CD8-positive, alpha-beta memory T cell (primary cell): Measurements from ENCODE around the gene KCTD3. TPM values are rescaled to one million over a fixed set of nuclear protein-coding genes. Genes with fewer than 3 reads are reported as not detected.

Experiments
- CTCF ChIA-PET: fragments of 350-600 bp; sonication (Branson Sonifier 250); formaldehyde crosslinking; loops from one replicate; lab custom pipeline; 2021; ENCODE audit warnings: antibody characterized with exemption; lab: Charles Lee
- POLR2A ChIA-PET: fragments of 350-600 bp; sonication (Branson Sonifier 250); formaldehyde crosslinking; loops from one replicate; lab custom pipeline; 2021; ENCODE audit warnings: antibody characterized with exemption; lab: Charles Lee
- DNase-seq, 5 donors: peaks; one replicate each; pipeline versions ENCODE4 v3.0.0 to v3.0.0-alpha.2; 2020 to 2022; ENCODE audit warnings: mixed read lengths in 1 of 5
- H3K27ac ChIP-seq: one replicate; pipeline ENCODE4 v1.7.0; 2013; ENCODE audit warnings: low read depth, mild to moderate bottlenecking, low read length, moderate library complexity
- H3K27me3 ChIP-seq: 2 replicates; pipeline ENCODE4 v1.7.0; 2013; ENCODE audit warnings: low read length, mild to moderate bottlenecking; ENCODE audit not compliant: insufficient read depth, poor library complexity, severe bottlenecking
- H3K36me3 ChIP-seq: 2 replicates; pipeline ENCODE4 v1.7.0; 2013; ENCODE audit warnings: mild to moderate bottlenecking, low read length, moderate library complexity; ENCODE audit not compliant: insufficient read depth
- H3K4me1 ChIP-seq: 2 replicates; pipeline ENCODE4 v1.7.0; 2013; ENCODE audit warnings: mild to moderate bottlenecking, low read length, moderate library complexity; ENCODE audit not compliant: insufficient read depth
- H3K4me3 ChIP-seq: 2 replicates; pipeline ENCODE4 v1.7.0; 2013; ENCODE audit warnings: mild to moderate bottlenecking, low read length
- H3K9me3 ChIP-seq: 2 replicates; pipeline ENCODE4 v1.7.0; 2013; ENCODE audit warnings: mild to moderate bottlenecking, low read length
- H3K27ac Mint-ChIP-seq, 8 donors: one replicate each; pipeline ENCODE4 v1.8.0; 2020 to 2021; ENCODE audit warnings: mixed read lengths in 8 of 8, mild to moderate bottlenecking in 6 of 8, inconsistent platforms in 3 of 8, moderate library complexity in 3 of 8
- H3K27me3 Mint-ChIP-seq, 2 donors: one replicate each; pipeline ENCODE4 v1.8.0; 2020 to 2021; ENCODE audit warnings: mixed read lengths in 2 of 2, mild to moderate bottlenecking in 1 of 2, moderate library complexity in 1 of 2
- H3K36me3 Mint-ChIP-seq, 3 donors: one replicate each; pipeline ENCODE4 v1.8.0; 2020 to 2021; ENCODE audit warnings: mixed read lengths in 3 of 3, inconsistent platforms in 1 of 3, mild to moderate bottlenecking in 1 of 3
- H3K4me1 Mint-ChIP-seq, 3 donors: one replicate each; pipeline ENCODE4 v1.8.0; 2020 to 2021; ENCODE audit warnings: mixed read lengths in 3 of 3, inconsistent platforms in 1 of 3, mild to moderate bottlenecking in 1 of 3
- H3K4me3 Mint-ChIP-seq, 7 donors: one replicate each; pipeline ENCODE4 v1.8.0; 2020 to 2021; ENCODE audit warnings: mixed read lengths in 7 of 7, mild to moderate bottlenecking in 6 of 7, moderate library complexity in 4 of 7, inconsistent platforms in 2 of 7
- H3K9me3 Mint-ChIP-seq, 5 donors: one replicate each; pipeline ENCODE4 v1.8.0; 2020 to 2022; ENCODE audit warnings: mixed read lengths in 5 of 5, mild to moderate bottlenecking in 3 of 5, moderate library complexity in 2 of 5, inconsistent platforms in 1 of 5
- polyA plus RNA-seq: library from polyadenylated mRNA; unstranded; fragments of 300-500 nt; fragmentation: Illumina TruSeq; gene quantifications from one replicate; pipeline ENCODE4 v1.2.3, GENCODE V29; 2021
- total RNA-seq, 2 experiments: library from RNA; stranded (reverse); gene quantifications; one replicate each; pipeline ENCODE4 v1.2.3, GENCODE V29; 2021

The KCTD3 gene
- total and polyA plus RNA-seq, 3 experiments from 2014 or later = 0.43 to 0.79 (median 0.64) TPM

GRCh38 chr1:215526846-215527151, 40.3 kb upstream of the KCTD3 start:
- Mint-ChIP-seq H3K4me3 (no peak overlapping the region), H3K27ac (no peak overlapping the region), H3K9me3 (no peaks in the 10 kb centered on the region), H3K27me3 (peaks cover 0 to 2% of the 10 kb centered on the region in 2 donors), H3K4me1 (no peaks in the 10 kb centered on the region), H3K36me3 (no peaks in the 10 kb centered on the region)
- H3K36me3 ChIP-seq = no peaks in the 10 kb centered on the region
- H3K27ac ChIP-seq = no peak overlapping the region
- H3K4me1 ChIP-seq = no peaks in the 10 kb centered on the region
- H3K27me3 ChIP-seq = no peaks in the 10 kb centered on the region
- H3K4me3 ChIP-seq = no peak overlapping the region
- ChIA-PET CTCF (interaction anchor here (1.3 kb wide), 2 partner anchors 899 to 1198 kb away, joined by 4 read pairs; no protein-coding TSS in a partner anchor), POLR2A (no interaction called here)
- DNase-seq = no peak
- no peaks in the 10 kb centered on the region for H3K9me3 ChIP-seq

GRCh38 chr1:215529111-215529510, 38.0 kb upstream of the KCTD3 start:
- Histone ChIP-seq H3K27ac (no peak overlapping the region), H3K27me3 (no peaks in the 10 kb centered on the region), H3K9me3 (no peaks in the 10 kb centered on the region), H3K36me3 (no peaks in the 10 kb centered on the region), H3K4me3 (no peak overlapping the region), H3K4me1 (no peaks in the 10 kb centered on the region)
- POLR2A ChIA-PET = no interaction called here
- H3K27ac Mint-ChIP-seq = no peak overlapping the region
- H3K4me1 Mint-ChIP-seq = no peaks in the 10 kb centered on the region
- no peaks in the 10 kb centered on the region for H3K36me3 Mint-ChIP-seq
- H3K27me3 Mint-ChIP-seq = peaks cover 0 to 2% of the 10 kb centered on the region in 2 donors
- CTCF ChIA-PET = no interaction called here
- no peak overlapping the region for H3K4me3 Mint-ChIP-seq
- no peaks in the 10 kb centered on the region for H3K9me3 Mint-ChIP-seq
- DNase-seq = no peak

GRCh38 chr1:215529571-215529970, 37.5 kb upstream of the KCTD3 start:
- no peaks in the 10 kb centered on the region for H3K9me3 ChIP-seq
- peaks cover 0 to 2% of the 10 kb centered on the region in 2 donors for H3K27me3 Mint-ChIP-seq
- no peaks in the 10 kb centered on the region for H3K4me1 Mint-ChIP-seq
- no peaks in the 10 kb centered on the region for H3K4me1 ChIP-seq
- no peak for DNase-seq
- no peaks in the 10 kb centered on the region for H3K36me3 ChIP-seq
- no peak overlapping the region for H3K4me3 Mint-ChIP-seq
- no peaks in the 10 kb centered on the region for H3K36me3 Mint-ChIP-seq
- CTCF ChIA-PET = no interaction called here
- POLR2A ChIA-PET = no interaction called here
- H3K27ac ChIP-seq = no peak overlapping the region
- no peak overlapping the region for H3K4me3 ChIP-seq
- H3K27me3 ChIP-seq = no peaks in the 10 kb centered on the region
- H3K9me3 Mint-ChIP-seq = no peaks in the 10 kb centered on the region
- H3K27ac Mint-ChIP-seq = no peak overlapping the region

DNA sequence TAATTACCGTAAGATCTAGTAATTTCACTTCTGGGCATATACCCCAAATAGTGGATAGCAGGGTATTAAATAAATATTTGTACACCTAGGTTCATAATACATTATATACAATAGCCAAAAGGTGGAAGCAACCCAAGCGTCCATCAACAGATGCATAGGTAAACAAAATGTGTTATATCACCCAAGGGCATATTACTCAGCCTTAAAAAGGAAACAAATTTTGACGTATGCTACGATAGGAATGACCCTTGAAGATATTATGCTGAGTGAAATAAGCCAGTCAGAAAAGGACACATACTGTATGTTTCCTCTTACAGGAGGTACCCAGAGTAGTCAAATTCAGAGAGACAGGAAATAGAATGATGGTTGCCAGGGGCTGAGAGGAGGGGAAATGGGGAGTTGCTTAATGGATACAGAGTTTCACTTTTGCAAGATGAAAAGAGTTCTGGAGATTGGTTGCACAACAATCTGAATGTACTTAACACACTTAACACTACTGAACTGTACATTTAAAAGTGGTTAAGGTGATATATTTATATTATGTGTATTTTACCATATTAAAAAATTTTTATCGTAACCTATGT, 36.6 kb upstream of the KCTD3 start:
- no peak overlapping the region for H3K27ac Mint-ChIP-seq
- no peak overlapping the region for H3K4me3 ChIP-seq
- no peaks in the 10 kb centered on the region for H3K4me1 ChIP-seq
- H3K9me3 ChIP-seq = no peaks in the 10 kb centered on the region
- no peak overlapping the region for H3K27ac ChIP-seq
- H3K4me3 Mint-ChIP-seq = no peak overlapping the region
- H3K27me3 ChIP-seq = no peaks in the 10 kb centered on the region
- H3K4me1 Mint-ChIP-seq = no peaks in the 10 kb centered on the region
- H3K27me3 Mint-ChIP-seq = peaks cover 0 to 2% of the 10 kb centered on the region in 2 donors
- H3K9me3 Mint-ChIP-seq = peaks cover 0 to 1% (median 0%) of the 10 kb centered on the region in 5 donors
- POLR2A ChIA-PET = no interaction called here
- no peaks in the 10 kb centered on the region for H3K36me3 Mint-ChIP-seq
- H3K36me3 ChIP-seq = no peaks in the 10 kb centered on the region
- no peak for DNase-seq
- CTCF ChIA-PET = no interaction called here

DNA sequence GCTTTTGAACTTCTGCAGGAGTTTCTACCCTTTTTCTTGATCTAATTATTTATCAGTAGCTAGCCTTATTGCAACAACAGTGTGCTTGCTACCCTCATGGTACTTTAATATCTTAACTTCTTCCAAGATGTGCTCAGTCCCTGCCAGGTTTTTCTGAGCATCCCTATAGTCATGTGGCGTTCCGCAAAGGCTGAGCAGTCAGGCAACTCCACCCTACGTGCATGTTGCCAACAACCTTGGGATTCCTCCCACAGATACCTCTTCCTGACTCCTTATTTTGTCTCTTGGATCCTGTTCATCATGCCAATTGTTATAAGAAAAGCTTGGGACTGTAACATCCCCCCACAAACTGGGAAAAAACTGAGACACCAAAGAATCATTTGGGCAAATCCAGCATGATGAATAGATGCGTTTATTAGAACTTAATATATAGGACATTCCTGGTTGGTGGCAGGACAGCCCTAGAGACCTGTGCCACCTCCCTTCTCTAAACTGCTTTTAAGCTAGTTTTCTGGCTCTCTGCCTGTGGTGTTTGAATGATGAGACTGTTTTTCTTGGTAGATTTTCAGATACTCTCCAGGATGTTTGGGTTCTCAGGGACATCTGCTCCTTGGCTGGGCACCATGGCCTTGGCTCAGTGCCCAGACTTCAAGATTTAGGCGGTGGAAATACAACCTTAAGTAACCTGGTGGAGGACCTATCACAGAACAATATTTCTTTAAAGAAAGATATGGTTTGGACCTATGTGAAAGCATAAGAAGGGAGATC, 27.1 kb upstream of the KCTD3 start:
- Histone ChIP-seq H3K4me1 (no peaks in the 10 kb centered on the region), H3K27ac (no peak overlapping the region), H3K9me3 (no peaks in the 10 kb centered on the region), H3K36me3 (no peaks in the 10 kb centered on the region), H3K4me3 (no peak overlapping the region), H3K27me3 (no peaks in the 10 kb centered on the region)
- no peak for DNase-seq
- Mint-ChIP-seq H3K27me3 (no peaks in the 10 kb centered on the region), H3K4me1 (no peaks in the 10 kb centered on the region), H3K4me3 (no peak overlapping the region), H3K27ac (no peak overlapping the region), H3K9me3 (peaks cover 0 to 8% (median 7%) of the 10 kb centered on the region in 5 donors), H3K36me3 (no peaks in the 10 kb centered on the region)
- CTCF ChIA-PET = no interaction called here
- POLR2A ChIA-PET = no interaction called here

- Mint-ChIP-seq H3K4me3 (no peak overlapping the region), H3K4me1 (no peaks in the 10 kb centered on the region), H3K9me3 (peaks cover 0 to 10% (median 2%) of the 10 kb centered on the region in 5 donors), H3K27ac (no peak overlapping the region), H3K36me3 (no peaks in the 10 kb centered on the region), H3K27me3 (no peaks in the 10 kb centered on the region)
- Histone ChIP-seq H3K4me3 (no peak overlapping the region), H3K27me3 (no peaks in the 10 kb centered on the region), H3K9me3 (no peaks in the 10 kb centered on the region), H3K27ac (no peak overlapping the region), H3K36me3 (no peaks in the 10 kb centered on the region), H3K4me1 (no peaks in the 10 kb centered on the region)
- DNase-seq = no peak
- CTCF ChIA-PET = no interaction called here
- POLR2A ChIA-PET = no interaction called here
Observed at GRCh38 chr1:215542301-215542700, 24.8 kb upstream of the KCTD3 start.

GRCh38 chr1:215543191-215543606, 23.9 kb upstream of the KCTD3 start:
- no peaks in the 10 kb centered on the region for H3K4me1 Mint-ChIP-seq
- POLR2A ChIA-PET = no interaction called here
- no peak overlapping the region for H3K27ac Mint-ChIP-seq

DNA sequence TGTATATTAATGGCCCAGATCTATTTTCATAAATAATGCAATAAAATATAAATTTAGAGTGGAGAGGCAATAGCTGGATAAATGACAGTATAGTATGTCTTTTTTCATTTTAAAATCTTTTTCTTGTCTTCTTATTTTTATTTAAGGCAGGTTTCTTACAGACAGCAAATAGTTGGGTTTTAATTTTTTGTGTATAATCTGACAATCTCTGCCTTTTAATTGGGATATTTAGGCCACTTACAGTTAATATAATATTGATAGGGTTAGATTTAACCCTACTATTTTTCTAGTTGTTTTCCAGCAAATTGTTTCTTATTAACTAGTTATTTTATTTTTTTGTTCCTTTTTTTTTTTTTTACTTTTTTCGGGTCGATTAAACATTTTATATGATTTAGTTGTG, 23.3 kb upstream of the KCTD3 start:
- Histone ChIP-seq H3K4me1 (no peaks in the 10 kb centered on the region), H3K36me3 (no peaks in the 10 kb centered on the region), H3K9me3 (no peaks in the 10 kb centered on the region), H3K27ac (no peak overlapping the region), H3K27me3 (no peaks in the 10 kb centered on the region), H3K4me3 (no peak overlapping the region)
- no peaks in the 10 kb centered on the region for H3K4me1 Mint-ChIP-seq
- ChIA-PET CTCF (no interaction called here), POLR2A (no interaction called here)
- H3K4me3 Mint-ChIP-seq = no peak overlapping the region
- no peak overlapping the region for H3K27ac Mint-ChIP-seq
- peaks cover 0 to 10% (median 3%) of the 10 kb centered on the region in 5 donors for H3K9me3 Mint-ChIP-seq
- H3K27me3 Mint-ChIP-seq = no peaks in the 10 kb centered on the region
- H3K36me3 Mint-ChIP-seq = no peaks in the 10 kb centered on the region
- no peak for DNase-seq

More at GRCh38 chr1:215543191-215543606, 23.9 kb upstream of the KCTD3 start:
- Mint-ChIP-seq H3K36me3 (no peaks in the 10 kb centered on the region), H3K4me3 (no peak overlapping the region), H3K9me3 (peaks cover 0 to 10% (median 3%) of the 10 kb centered on the region in 5 donors), H3K27me3 (no peaks in the 10 kb centered on the region)
- no peak for DNase-seq
- no peaks in the 10 kb centered on the region for H3K36me3 ChIP-seq
- no peaks in the 10 kb centered on the region for H3K9me3 ChIP-seq
- H3K27me3 ChIP-seq = no peaks in the 10 kb centered on the region
- CTCF ChIA-PET = no interaction called here
- H3K27ac ChIP-seq = no peak overlapping the region
- H3K4me3 ChIP-seq = no peak overlapping the region
- H3K4me1 ChIP-seq = no peaks in the 10 kb centered on the region
